ENCODE results near the gene MAP2K3.
A peak's percentile ranks its signal among the peaks of the same experiment; 100 is the strongest.

Gene MAP2K3

DNA sequence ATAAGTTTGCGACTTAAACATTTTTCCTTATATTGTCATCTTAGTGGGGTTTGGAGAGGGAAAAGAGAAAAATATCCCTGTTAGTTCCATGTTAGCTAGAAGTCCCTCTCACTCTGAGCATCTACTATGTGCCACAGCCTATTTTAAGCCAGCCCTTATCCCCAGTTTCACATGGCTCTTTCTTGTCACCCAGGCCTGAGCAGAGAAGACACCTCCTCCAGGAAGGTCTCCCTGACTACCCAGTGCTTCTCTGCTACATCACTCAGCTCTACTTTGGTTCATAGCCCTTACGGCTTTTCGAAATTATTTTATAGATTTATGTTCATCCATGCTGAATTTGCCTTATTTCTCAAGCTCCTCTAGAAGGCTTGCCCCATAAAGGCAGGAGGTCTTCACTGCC is 7.2 kb upstream of the MAP2K3 start:
- H3K9me3 Mint-ChIP-seq = no peaks in the 10 kb centered on the region
- H3K4me1 Mint-ChIP-seq = peaks cover 11% of the 10 kb centered on the region

DNA sequence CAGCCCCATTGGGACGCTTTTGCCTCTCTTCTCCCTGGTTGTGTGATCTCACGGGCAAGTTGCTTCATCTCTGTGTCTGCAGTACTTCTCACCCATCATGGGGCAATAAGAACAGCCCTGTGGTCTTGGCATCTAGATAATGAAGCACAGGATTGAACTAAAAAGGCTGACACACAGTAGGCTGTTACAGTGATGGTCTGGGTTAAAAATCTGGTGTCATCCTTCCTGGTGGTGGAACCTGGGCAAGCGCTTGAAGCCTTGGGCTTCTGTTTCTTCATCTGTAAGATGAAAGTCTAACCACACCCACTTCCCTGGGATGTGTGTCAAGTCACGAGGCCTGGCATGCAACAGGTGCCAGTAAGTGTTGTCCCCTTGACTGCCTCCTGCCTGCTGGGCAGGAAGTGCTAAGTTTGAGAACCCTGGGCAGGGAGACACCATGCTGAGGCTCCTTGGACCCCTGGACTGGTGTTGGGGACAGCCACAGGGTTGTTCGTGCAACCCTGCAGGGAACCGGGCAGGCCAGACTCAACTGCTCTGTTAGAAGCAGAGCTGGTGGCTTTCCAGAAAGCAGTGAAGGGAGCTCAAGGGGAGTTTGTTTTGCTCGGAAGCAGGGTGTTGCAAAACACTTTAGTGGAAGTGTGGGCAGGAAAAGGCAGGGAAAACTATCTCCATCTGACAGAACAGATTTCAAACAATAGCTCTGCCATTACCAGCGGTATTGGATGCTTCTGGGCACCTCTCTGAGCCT is 5.9 kb upstream of the MAP2K3 start:
- Mint-ChIP-seq H3K4me1 (peaks cover 11% of the 10 kb centered on the region), H3K27me3 (ENCODE audit: low read depth, poor library complexity) (peaks cover 87% of the 10 kb centered on the region), H3K4me3 (no peak overlapping the region), H3K9me3 (no peaks in the 10 kb centered on the region), H3K36me3 (ENCODE audit: low read depth) (no peaks in the 10 kb centered on the region), H3K27ac (no peak overlapping the region)
- no peak for TF ChIP-seq CTCF (IDR thresholded peaks at IDR 0.05)
- no peak for DNase-seq

More for the DNA sequence above, 7.2 kb upstream of the MAP2K3 start:
- no peak for DNase-seq
- H3K4me3 Mint-ChIP-seq = peak overlapping the region; percentile 33
- H3K36me3 Mint-ChIP-seq (ENCODE audit: low read depth) = no peaks in the 10 kb centered on the region
- TF ChIP-seq CTCF (IDR thresholded peaks at IDR 0.05) = no peak
- H3K27me3 Mint-ChIP-seq (ENCODE audit: low read depth, poor library complexity) = peaks cover 84% of the 10 kb centered on the region
- no peak overlapping the region for H3K27ac Mint-ChIP-seq

GRCh38 chr17:21279198-21279535 is 5.3 kb upstream of the MAP2K3 start:
- Mint-ChIP-seq H3K36me3 (ENCODE audit: low read depth) (no peaks in the 10 kb centered on the region), H3K27me3 (ENCODE audit: low read depth, poor library complexity) (peaks cover 87% of the 10 kb centered on the region), H3K27ac (no peak overlapping the region), H3K9me3 (no peaks in the 10 kb centered on the region), H3K4me3 (no peak overlapping the region), H3K4me1 (peaks cover 11% of the 10 kb centered on the region)
- DNase-seq = no peak
- TF ChIP-seq CTCF (IDR thresholded peaks at IDR 0.05) = no peak

GRCh38 chr17:21279582-21279981 is 4.9 kb upstream of the MAP2K3 start:
- no peaks in the 10 kb centered on the region for H3K9me3 Mint-ChIP-seq
- peaks cover 11% of the 10 kb centered on the region for H3K4me1 Mint-ChIP-seq
- peaks cover 83% of the 10 kb centered on the region for H3K27me3 Mint-ChIP-seq (ENCODE audit: low read depth, poor library complexity)
- DNase-seq = no peak
- no peak overlapping the region for H3K4me3 Mint-ChIP-seq
- no peaks in the 10 kb centered on the region for H3K36me3 Mint-ChIP-seq (ENCODE audit: low read depth)
- TF ChIP-seq CTCF (IDR thresholded peaks at IDR 0.05) = no peak
- H3K27ac Mint-ChIP-seq = no peak overlapping the region

GRCh38 chr17:21280081-21280518 is 4.4 kb upstream of the MAP2K3 start:
- H3K27ac Mint-ChIP-seq = no peak overlapping the region
- peak; percentile 98 for TF ChIP-seq CTCF (IDR thresholded peaks at IDR 0.05)
- no peaks in the 10 kb centered on the region for H3K36me3 Mint-ChIP-seq (ENCODE audit: low read depth)
- no peak overlapping the region for H3K4me3 Mint-ChIP-seq
- peaks cover 79% of the 10 kb centered on the region for H3K27me3 Mint-ChIP-seq (ENCODE audit: low read depth, poor library complexity)
- H3K9me3 Mint-ChIP-seq = no peaks in the 10 kb centered on the region
- peak; percentile 94 for DNase-seq
- H3K4me1 Mint-ChIP-seq = peaks cover 9% of the 10 kb centered on the region

DNA sequence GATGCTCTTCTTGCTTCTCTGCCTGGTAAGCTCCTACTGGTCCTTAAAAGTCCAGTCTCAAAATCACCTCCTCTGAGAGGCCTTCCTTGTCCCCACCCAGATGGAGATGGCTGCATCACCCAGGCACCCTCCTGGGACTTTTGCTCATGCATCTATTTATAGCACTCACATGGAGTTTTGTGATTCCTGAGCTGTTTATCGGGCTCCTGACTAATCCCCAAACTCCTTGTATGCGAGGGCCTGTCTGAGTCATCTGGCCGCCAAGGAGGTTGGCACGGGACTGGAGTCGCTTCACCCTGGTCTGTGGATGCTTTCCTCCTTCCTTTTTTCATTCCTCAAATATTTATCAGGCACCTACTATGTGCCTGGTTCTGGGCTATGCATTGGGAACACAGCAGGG is 2.3 kb upstream of the MAP2K3 start:
- TF ChIP-seq CTCF (IDR thresholded peaks at IDR 0.05) = no peak
- no peaks in the 10 kb centered on the region for H3K9me3 Mint-ChIP-seq
- H3K36me3 Mint-ChIP-seq (ENCODE audit: low read depth) = no peaks in the 10 kb centered on the region
- DNase-seq = no peak
- H3K4me1 Mint-ChIP-seq = peaks cover 22% of the 10 kb centered on the region
- H3K27me3 Mint-ChIP-seq (ENCODE audit: low read depth, poor library complexity) = peaks cover 65% of the 10 kb centered on the region
- no peak overlapping the region for H3K4me3 Mint-ChIP-seq
- H3K27ac Mint-ChIP-seq = no peak overlapping the region
